SK-N-SH (cell line): ENCODE measurements around the gene PLK4. TPM values are rescaled to one million over a fixed set of nuclear protein-coding genes. Genes with fewer than 3 reads are reported as not detected.

Experiments
- CTCF ChIA-PET: fragments of 300-600, 350-600 bp; formaldehyde crosslinking; extraction: SDS; loops from one replicate; lab custom pipeline; 2021; lab: Yijun Ruan, JAX
- POLR2A ChIA-PET: fragments of 350-600 bp; sonication (Branson Sonifier 250); formaldehyde crosslinking; extraction: SDS; loops from one replicate; lab custom pipeline; 2020; ENCODE audit warnings: antibody characterized with exemption, inconsistent platforms; lab: Yijun Ruan, JAX
- DNase-seq: peaks from one replicate; pipeline ENCODE4 v3.0.0; 2012
- H2AFZ ChIP-seq: fragments of 200-600 bp; sonication (generic); 2 replicates; pipeline ENCODE4 v1.8.1; 2016; ENCODE audit warnings: antibody characterized with exemption, mild to moderate bottlenecking, low read depth
- H3F3A ChIP-seq: fragments of 200-600 bp; sonication (generic); replicated peaks from 2 replicates; pipeline ENCODE3; 2016; ENCODE audit warnings: antibody characterized with exemption, mild to moderate bottlenecking; ENCODE audit not compliant: insufficient read depth
- H3K27ac ChIP-seq, 2 experiments: fragments of 200-500 bp in 1 of 2; fragments of 200-600 bp in 1 of 2; sonication (Bioruptor generic) in 1 of 2; sonication (generic), shearing (Covaris generic) in 1 of 2; 2 replicates each; pipeline versions ENCODE4 v1.5.1 to v1.6.1; 2014 to 2016; ENCODE audit warnings: low read depth in 2 of 2, inconsistent platforms in 1 of 2, low read length in 1 of 2, mild to moderate bottlenecking in 1 of 2, mixed read lengths in 1 of 2
- H3K27me3 ChIP-seq: fragments of 200-600 bp; sonication (generic), shearing (Covaris generic); 2 replicates; pipeline ENCODE4 v1.6.1; 2016; ENCODE audit warnings: mixed run types; ENCODE audit not compliant: insufficient read depth
- H3K36me3 ChIP-seq, 2 experiments: fragments of 200-500 bp in 1 of 2; fragments of 200-600 bp in 1 of 2; sonication (Bioruptor generic) in 1 of 2; sonication (generic) in 1 of 2; replicated peaks in 1 of 2; 2 replicates each; pipeline versions ENCODE3 to v1.5.1; 2014 to 2016; ENCODE audit warnings: low read length in 1 of 2, mild to moderate bottlenecking in 1 of 2; ENCODE audit not compliant: insufficient read depth in 2 of 2, control insufficient read depth in 1 of 2
- H3K4me1 ChIP-seq, 2 experiments: fragments of 200-500 bp in 1 of 2; fragments of 200-600 bp in 1 of 2; sonication (Bioruptor generic) in 1 of 2; sonication (generic), shearing (Covaris generic) in 1 of 2; 2 replicates each; pipeline versions ENCODE4 v1.5.1 to v1.6.1; 2014 to 2016; ENCODE audit warnings: low read depth in 1 of 2, low read length in 1 of 2, mixed run types in 1 of 2; ENCODE audit not compliant: insufficient read depth in 2 of 2, control insufficient read depth in 1 of 2
- H3K4me2 ChIP-seq: fragments of 200-600 bp; sonication (generic), shearing (Covaris generic); 2 replicates; pipeline ENCODE4 v1.6.1; 2017; ENCODE audit warnings: mixed run types
- H3K4me3 ChIP-seq, 2 experiments: fragments of 200-500 bp in 1 of 2; fragments of 200-600 bp in 1 of 2; sonication (Bioruptor generic) in 1 of 2; sonication (generic), shearing (Covaris generic) in 1 of 2; 2 replicates each; pipeline versions ENCODE4 v1.5.1 to v1.8.1; 2014 to 2016; ENCODE audit warnings: low read depth in 2 of 2, inconsistent platforms in 1 of 2, low read length in 1 of 2, mild to moderate bottlenecking in 1 of 2, mixed read lengths in 1 of 2, moderate library complexity in 1 of 2
- H3K79me2 ChIP-seq: fragments of 200-600 bp; sonication (generic); 2 replicates; pipeline ENCODE4 v1.8.1; 2017; ENCODE audit warnings: mild to moderate bottlenecking; ENCODE audit not compliant: insufficient read depth
- H3K9ac ChIP-seq: fragments of 200-600 bp; sonication (generic); 2 replicates; pipeline ENCODE4 v1.6.1; 2017; ENCODE audit warnings: mixed run types
- H3K9me2 ChIP-seq: fragments of 200-600 bp; sonication (generic); 2 replicates; pipeline ENCODE4 v1.6.1; 2017; ENCODE audit warnings: mixed run types
- H3K9me3 ChIP-seq: fragments of 200-600 bp; sonication (generic); 2 replicates; pipeline ENCODE4 v1.6.1; 2017; ENCODE audit warnings: mixed run types, mild to moderate bottlenecking, moderate library complexity
- H4K20me1 ChIP-seq: fragments of 200-600 bp; sonication (generic); 2 replicates; pipeline ENCODE4 v1.6.1; 2017; ENCODE audit warnings: mild to moderate bottlenecking, mixed run types; ENCODE audit not compliant: insufficient read depth
- CHD2 ChIP-seq: fragments of 150-350 bp; IDR thresholded peaks from 2 replicates; pipeline ENCODE4 v1.6.1; 2018; ENCODE audit warnings: low read length; ENCODE audit not compliant: partially characterized antibody
- EZH2phosphoT487 ChIP-seq: fragments of 200-600 bp; sonication (generic); IDR thresholded peaks from 2 replicates; pipeline ENCODE4 v1.6.1; 2017; ENCODE audit warnings: low read depth, mixed run types, mild to moderate bottlenecking, antibody characterized with exemption, moderate library complexity, borderline replicate concordance
- GABPA ChIP-seq: IDR thresholded peaks from 2 replicates; pipeline ENCODE4 v1.4.0; 2012; ENCODE audit warnings: low read depth, mild to moderate bottlenecking
- GATA2 ChIP-seq: sonication (generic); formaldehyde crosslinking; IDR thresholded peaks from 2 replicates; pipeline ENCODE4 v1.5.0; 2020; ENCODE audit warnings: mild to moderate bottlenecking, missing genetic modification reagents
- JUND ChIP-seq: IDR thresholded peaks from 2 replicates; pipeline ENCODE4 v1.4.0; 2012
- MEF2A ChIP-seq: IDR thresholded peaks from 2 replicates; pipeline ENCODE4 v1.4.0; 2012; ENCODE audit warnings: low read depth, borderline replicate concordance
- MXI1 ChIP-seq: IDR thresholded peaks from 2 replicates; pipeline ENCODE4 v1.6.1; 2012; ENCODE audit warnings: mild to moderate bottlenecking, low read depth, low read length, improper control_type of control experiment
- NRF1 ChIP-seq: IDR thresholded peaks from 2 replicates; pipeline ENCODE4 v1.6.1; 2012; ENCODE audit warnings: low read depth, mild to moderate bottlenecking, low read length
- POLR2AphosphoS5 ChIP-seq: IDR thresholded peaks from 2 replicates; pipeline ENCODE4 v1.6.1; 2012; ENCODE audit warnings: low read depth, low read length
- RAD21 ChIP-seq: IDR thresholded peaks from 2 replicates; pipeline ENCODE4 v1.6.1; 2012; ENCODE audit warnings: mild to moderate bottlenecking, low read length
- SIN3A ChIP-seq: IDR thresholded peaks from 2 replicates; pipeline ENCODE4 v1.6.1; 2012; ENCODE audit warnings: low read depth, mild to moderate bottlenecking, low read length, moderate library complexity, borderline replicate concordance
- SMC3 ChIP-seq: IDR thresholded peaks from 2 replicates; pipeline ENCODE4 v1.6.1; 2012; ENCODE audit warnings: low read depth, low read length, improper control_type of control experiment
- TAF1 ChIP-seq: IDR thresholded peaks from 2 replicates; pipeline ENCODE4 v1.6.1; 2012; ENCODE audit warnings: low read depth, mild to moderate bottlenecking, low read length, moderate library complexity, borderline replicate concordance
- TCF12 ChIP-seq: IDR thresholded peaks from 2 replicates; pipeline ENCODE4 v1.4.0; 2012
- TEAD4 ChIP-seq: IDR thresholded peaks from 2 replicates; pipeline ENCODE4 v1.4.0; 2012; ENCODE audit warnings: mild to moderate bottlenecking, borderline replicate concordance; ENCODE audit not compliant: insufficient read depth
- WGBS: methylation state at CpG from one replicate; pipeline ENCODE4 v1.1.6; 2017; ENCODE audit warnings: low lambda C conversion rate; 5-methylcytosine and 5-hydroxymethylcytosine counted together
- polyA plus RNA-seq, 3 experiments: library from polyadenylated mRNA; depleted of rRNA; stranded (reverse); fragments of >200 nt; gene quantifications; 2 replicates each; pipeline ENCODE4 v1.2.3, GENCODE V29; 2012
- TF ChIP-seq, protein P1 (sequence below): IDR thresholded peaks from 2 replicates; pipeline ENCODE4 v1.4.0; 2012; ENCODE audit warnings: low read depth
- TF ChIP-seq, protein P2 (sequence below): IDR thresholded peaks from 2 replicates; pipeline ENCODE4; 2012
- TF ChIP-seq, protein P3 (sequence below): IDR thresholded peaks from 2 replicates; pipeline ENCODE4 v1.4.0; 2012; ENCODE audit warnings: low read depth, borderline replicate concordance
- TF ChIP-seq, protein P4 (sequence below): fragments of 150-350 bp; IDR thresholded peaks from 2 replicates; pipeline ENCODE4 v1.6.1; 2016; ENCODE audit warnings: mild to moderate bottlenecking, low read depth, low read length
- TF ChIP-seq, protein P5 (sequence below): fragments of 200-600 bp; sonication (generic); IDR thresholded peaks from 2 replicates; pipeline ENCODE4 v1.6.1; 2017; ENCODE audit warnings: antibody characterized with exemption, mild to moderate bottlenecking, moderate library complexity
- TF ChIP-seq, protein P6 (sequence below): IDR thresholded peaks from 2 replicates; pipeline ENCODE4 v1.4.0; 2012; ENCODE audit warnings: low read depth, borderline replicate concordance

The PLK4 gene
- polyA plus RNA-seq, 1 of the 3 experiments (the other 2 are of a cell fraction) = 10.5 TPM

DNA sequence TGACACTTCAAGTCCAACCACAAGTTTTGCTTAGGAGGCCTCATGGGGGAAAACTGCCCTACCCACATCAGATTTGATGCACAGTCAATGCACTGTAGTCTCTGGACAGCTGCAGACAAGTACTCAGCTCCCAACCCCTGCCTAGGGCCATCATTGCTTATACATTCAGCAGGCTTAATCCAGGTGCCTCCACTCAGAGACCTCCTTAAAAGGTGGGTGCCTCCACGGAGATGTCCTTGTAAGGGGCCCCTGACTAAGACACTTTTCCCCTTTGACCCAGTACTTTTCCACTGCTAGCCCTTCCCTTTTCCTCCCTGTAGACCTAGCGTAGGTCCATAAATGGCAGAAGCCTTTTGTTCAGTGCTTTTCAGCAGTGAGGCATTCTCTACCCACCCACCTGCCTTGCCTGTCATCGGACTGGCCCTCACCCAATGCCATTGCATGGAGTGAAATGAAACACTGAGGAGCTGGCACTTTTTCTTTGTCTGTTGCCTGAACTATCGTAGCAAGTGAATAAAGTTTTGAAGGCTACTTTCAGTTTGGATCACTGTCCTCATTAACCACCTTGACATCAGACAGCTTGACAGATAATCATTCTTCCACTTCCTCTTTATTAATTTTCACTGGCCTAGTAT is 23.8 kb upstream of the PLK4 start:
- CTCF ChIA-PET = interaction anchor here (1.2 kb wide), 1 partner anchor 19 kb away, joined by 3 read pairs; no protein-coding TSS in a partner anchor
- WGBS = 74% methylated on average over 4 of the region's 4 CpGs
- no peak for DNase-seq
- H3F3A ChIP-seq = no peaks in the 10 kb centered on the region
- no peak overlapping the region for H3K4me3 ChIP-seq
- H3K9me3 ChIP-seq = peaks cover 5% of the 10 kb centered on the region; the same call in 1 of the 2 replicates
- H3K27ac ChIP-seq = no peak overlapping the region
- no peaks in the 10 kb centered on the region for H3K36me3 ChIP-seq
- no peak for TF ChIP-seq NRF1
- no peak for TF ChIP-seq TAF1
- TF ChIP-seq GATA2 (CRISPR knock-in tag) = no peak
- TF ChIP-seq, protein P1, sequence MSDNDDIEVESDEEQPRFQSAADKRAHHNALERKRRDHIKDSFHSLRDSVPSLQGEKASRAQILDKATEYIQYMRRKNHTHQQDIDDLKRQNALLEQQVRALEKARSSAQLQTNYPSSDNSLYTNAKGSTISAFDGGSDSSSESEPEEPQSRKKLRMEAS = no peak
- TF ChIP-seq JUND = no peak
- TF ChIP-seq, protein P2, sequence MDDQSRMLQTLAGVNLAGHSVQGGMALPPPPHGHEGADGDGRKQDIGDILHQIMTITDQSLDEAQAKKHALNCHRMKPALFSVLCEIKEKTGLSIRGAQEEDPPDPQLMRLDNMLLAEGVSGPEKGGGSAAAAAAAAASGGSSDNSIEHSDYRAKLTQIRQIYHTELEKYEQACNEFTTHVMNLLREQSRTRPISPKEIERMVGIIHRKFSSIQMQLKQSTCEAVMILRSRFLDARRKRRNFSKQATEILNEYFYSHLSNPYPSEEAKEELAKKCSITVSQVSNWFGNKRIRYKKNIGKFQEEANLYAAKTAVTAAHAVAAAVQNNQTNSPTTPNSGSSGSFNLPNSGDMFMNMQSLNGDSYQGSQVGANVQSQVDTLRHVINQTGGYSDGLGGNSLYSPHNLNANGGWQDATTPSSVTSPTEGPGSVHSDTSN = no peak
- no peak for TF ChIP-seq POLR2AphosphoS5
- no peak for TF ChIP-seq MEF2A
- no peak for TF ChIP-seq SMC3
- TF ChIP-seq RAD21 = no peak
- TF ChIP-seq SIN3A = no peak
- TF ChIP-seq, protein P3, sequence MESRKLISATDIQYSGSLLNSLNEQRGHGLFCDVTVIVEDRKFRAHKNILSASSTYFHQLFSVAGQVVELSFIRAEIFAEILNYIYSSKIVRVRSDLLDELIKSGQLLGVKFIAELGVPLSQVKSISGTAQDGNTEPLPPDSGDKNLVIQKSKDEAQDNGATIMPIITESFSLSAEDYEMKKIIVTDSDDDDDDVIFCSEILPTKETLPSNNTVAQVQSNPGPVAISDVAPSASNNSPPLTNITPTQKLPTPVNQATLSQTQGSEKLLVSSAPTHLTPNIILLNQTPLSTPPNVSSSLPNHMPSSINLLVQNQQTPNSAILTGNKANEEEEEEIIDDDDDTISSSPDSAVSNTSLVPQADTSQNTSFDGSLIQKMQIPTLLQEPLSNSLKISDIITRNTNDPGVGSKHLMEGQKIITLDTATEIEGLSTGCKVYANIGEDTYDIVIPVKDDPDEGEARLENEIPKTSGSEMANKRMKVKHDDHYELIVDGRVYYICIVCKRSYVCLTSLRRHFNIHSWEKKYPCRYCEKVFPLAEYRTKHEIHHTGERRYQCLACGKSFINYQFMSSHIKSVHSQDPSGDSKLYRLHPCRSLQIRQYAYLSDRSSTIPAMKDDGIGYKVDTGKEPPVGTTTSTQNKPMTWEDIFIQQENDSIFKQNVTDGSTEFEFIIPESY = no peak
- TF ChIP-seq, protein P4, sequence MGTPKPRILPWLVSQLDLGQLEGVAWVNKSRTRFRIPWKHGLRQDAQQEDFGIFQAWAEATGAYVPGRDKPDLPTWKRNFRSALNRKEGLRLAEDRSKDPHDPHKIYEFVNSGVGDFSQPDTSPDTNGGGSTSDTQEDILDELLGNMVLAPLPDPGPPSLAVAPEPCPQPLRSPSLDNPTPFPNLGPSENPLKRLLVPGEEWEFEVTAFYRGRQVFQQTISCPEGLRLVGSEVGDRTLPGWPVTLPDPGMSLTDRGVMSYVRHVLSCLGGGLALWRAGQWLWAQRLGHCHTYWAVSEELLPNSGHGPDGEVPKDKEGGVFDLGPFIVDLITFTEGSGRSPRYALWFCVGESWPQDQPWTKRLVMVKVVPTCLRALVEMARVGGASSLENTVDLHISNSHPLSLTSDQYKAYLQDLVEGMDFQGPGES = no peak
- TF ChIP-seq, all 33 proteins: peak for 0
- Histone ChIP-seq H3K4me1 (peaks cover 6 to 10% of the 10 kb centered on the region in 2 experiments; a peak in 3 of 4 replicates), H3K9ac (no peak overlapping the region), H4K20me1 (no peaks in the 10 kb centered on the region), H2AFZ (no peak overlapping the region), H3K27me3 (no peaks in the 10 kb centered on the region), H3K79me2 (no peaks in the 10 kb centered on the region), H3K4me2 (no peak overlapping the region), H3K9me2 (no peaks in the 10 kb centered on the region)
- POLR2A ChIA-PET = no interaction called here

DNA sequence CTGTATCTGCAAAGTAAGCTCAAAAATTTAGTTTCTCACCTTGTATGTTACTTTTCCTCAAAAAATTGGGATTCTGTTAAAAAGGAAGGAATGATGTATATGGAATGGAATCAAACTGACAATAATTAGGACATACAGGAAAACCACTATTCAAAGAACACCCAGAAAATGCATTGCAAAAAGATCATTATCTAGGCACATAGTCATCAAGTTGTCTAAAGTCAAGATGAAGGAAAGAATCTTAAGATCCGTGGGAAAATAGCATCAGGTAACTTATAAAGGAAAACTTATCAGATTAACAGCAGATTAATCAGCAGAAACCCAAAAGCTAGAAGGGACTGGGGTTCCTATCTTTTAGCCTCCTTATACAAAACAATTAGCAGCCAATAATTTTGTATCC is 23.1 kb upstream of the PLK4 start:
- no peak overlapping the region for H3K9ac ChIP-seq
- H3F3A ChIP-seq = no peaks in the 10 kb centered on the region
- WGBS = 84% methylated on average over 1 of the region's 1 CpG
- no peaks in the 10 kb centered on the region for H4K20me1 ChIP-seq
- H3K4me3 ChIP-seq = no peak overlapping the region
- ChIA-PET CTCF (interaction anchor here (1.2 kb wide), 1 partner anchor 19 kb away, joined by 3 read pairs; no protein-coding TSS in a partner anchor), POLR2A (no interaction called here)
- DNase-seq = no peak
- no peaks in the 10 kb centered on the region for H3K36me3 ChIP-seq
- no peak overlapping the region for H3K27ac ChIP-seq
- peaks cover 5% of the 10 kb centered on the region; the same call in 1 of the 2 replicates for H3K9me3 ChIP-seq
- no peak overlapping the region for H2AFZ ChIP-seq
- no peaks in the 10 kb centered on the region for H3K79me2 ChIP-seq
- peaks cover 6 to 10% of the 10 kb centered on the region in 2 experiments; a peak in 3 of 4 replicates for H3K4me1 ChIP-seq
- no peak overlapping the region for H3K4me2 ChIP-seq
- no peaks in the 10 kb centered on the region for H3K27me3 ChIP-seq
- H3K9me2 ChIP-seq = no peaks in the 10 kb centered on the region
- no peak for TF ChIP-seq CHD2
- TF ChIP-seq JUND = no peak
- TF ChIP-seq SIN3A = no peak
- TF ChIP-seq MEF2A = no peak
- TF ChIP-seq EZH2phosphoT487 = no peak
- TF ChIP-seq, protein P5, sequence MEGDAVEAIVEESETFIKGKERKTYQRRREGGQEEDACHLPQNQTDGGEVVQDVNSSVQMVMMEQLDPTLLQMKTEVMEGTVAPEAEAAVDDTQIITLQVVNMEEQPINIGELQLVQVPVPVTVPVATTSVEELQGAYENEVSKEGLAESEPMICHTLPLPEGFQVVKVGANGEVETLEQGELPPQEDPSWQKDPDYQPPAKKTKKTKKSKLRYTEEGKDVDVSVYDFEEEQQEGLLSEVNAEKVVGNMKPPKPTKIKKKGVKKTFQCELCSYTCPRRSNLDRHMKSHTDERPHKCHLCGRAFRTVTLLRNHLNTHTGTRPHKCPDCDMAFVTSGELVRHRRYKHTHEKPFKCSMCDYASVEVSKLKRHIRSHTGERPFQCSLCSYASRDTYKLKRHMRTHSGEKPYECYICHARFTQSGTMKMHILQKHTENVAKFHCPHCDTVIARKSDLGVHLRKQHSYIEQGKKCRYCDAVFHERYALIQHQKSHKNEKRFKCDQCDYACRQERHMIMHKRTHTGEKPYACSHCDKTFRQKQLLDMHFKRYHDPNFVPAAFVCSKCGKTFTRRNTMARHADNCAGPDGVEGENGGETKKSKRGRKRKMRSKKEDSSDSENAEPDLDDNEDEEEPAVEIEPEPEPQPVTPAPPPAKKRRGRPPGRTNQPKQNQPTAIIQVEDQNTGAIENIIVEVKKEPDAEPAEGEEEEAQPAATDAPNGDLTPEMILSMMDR = no peak
- TF ChIP-seq TEAD4 = no peak
- TF ChIP-seq TCF12 = no peak
- no peak for TF ChIP-seq POLR2AphosphoS5
- TF ChIP-seq GABPA = no peak
- no peak for TF ChIP-seq MXI1
- TF ChIP-seq, protein P6, sequence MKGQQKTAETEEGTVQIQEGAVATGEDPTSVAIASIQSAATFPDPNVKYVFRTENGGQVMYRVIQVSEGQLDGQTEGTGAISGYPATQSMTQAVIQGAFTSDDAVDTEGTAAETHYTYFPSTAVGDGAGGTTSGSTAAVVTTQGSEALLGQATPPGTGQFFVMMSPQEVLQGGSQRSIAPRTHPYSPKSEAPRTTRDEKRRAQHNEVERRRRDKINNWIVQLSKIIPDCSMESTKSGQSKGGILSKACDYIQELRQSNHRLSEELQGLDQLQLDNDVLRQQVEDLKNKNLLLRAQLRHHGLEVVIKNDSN = no peak
